Activated CD4-positive, alpha-beta T cell treated with anti-CD3 and anti-CD28 coated beads, Interleukin-2, amount 50 U/mL, for 48 hours (primary cell): ENCODE measurements around the gene UNC93A.
"Not testable (repeated sequence)": the region's sequence is repeated elsewhere in the genome, so short reads cannot be mapped to it uniquely, and the experiment has no call there.

Experiments used
- DNase-seq, 2 experiments: peaks; one replicate each; pipeline ENCODE4 v3.0.0-alpha.2; 2020

UNC93A gene

DNA sequence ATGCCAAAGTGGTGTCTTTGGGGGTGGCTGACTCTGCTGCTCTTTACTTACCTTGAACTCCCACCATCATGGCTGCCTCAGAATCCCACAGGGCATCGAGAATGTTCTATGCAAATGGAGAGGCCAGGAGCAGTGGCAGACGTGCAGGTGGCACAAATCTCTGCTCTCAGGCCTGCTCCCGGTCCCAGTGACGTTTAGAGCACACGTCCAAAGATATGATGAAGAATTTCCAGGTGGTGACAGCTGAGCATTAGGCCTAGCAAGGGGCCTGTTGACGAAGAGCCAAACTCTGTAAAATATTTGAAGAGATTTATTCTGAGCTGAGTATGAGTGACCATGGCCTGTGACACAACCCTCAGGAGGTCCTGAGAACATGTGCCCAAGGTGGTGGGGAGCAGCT, 19.0 kb upstream of the UNC93A start:
- no peak for DNase-seq

DNA sequence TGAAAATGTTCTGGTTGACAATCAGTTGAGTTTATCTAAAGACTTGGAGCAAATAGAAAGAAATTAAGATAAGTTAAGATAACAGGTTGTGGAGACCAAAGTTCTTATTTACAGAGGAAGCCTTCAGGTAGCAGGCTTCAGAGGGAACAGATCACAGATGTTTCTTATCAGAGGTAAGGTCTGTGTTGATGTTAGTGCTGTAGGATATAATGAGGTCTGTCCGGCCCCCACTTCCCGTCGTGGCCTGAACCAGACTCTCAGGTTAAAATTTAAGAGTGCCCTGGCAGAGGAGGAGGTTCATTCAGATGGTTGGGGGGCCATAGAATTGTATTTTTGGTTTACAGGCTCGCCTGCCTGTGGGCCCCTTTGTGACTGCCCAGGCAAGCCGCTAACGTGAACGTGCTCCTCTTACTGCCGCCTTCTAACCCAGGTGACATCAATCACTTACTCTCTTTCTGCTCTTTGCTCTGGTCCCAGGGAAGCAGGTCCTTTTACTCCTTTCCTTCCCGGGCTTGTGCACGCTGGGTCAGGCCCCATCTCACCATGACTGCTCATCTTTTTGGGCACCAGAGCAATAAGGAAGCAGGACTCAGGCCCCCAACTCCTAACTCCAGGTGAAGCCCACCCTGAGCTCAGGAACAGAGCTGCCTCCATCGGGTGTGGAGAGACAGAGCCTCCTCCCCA, 18.3 kb upstream of the UNC93A start:
- no peak for DNase-seq

DNA sequence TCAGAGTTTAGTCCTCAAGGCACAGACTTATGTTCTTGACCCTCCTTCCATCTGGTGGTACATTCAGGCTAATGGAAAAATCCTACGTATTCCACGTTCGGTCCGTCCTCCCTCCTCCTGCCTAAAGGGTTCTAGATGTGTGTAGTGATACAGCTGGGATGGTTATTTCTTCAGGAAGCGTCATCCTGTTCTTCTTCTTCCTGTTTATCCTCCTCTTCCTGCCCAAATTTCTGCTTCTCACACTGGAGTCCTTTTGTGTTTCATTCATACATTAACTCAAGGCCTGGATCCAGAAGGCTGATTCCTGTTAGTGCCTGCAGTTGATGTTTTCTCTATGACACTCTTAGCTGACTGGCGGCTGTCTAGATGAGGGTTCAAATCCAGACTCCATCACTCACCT, 16.8 kb upstream of the UNC93A start:
- no peak for DNase-seq

DNA sequence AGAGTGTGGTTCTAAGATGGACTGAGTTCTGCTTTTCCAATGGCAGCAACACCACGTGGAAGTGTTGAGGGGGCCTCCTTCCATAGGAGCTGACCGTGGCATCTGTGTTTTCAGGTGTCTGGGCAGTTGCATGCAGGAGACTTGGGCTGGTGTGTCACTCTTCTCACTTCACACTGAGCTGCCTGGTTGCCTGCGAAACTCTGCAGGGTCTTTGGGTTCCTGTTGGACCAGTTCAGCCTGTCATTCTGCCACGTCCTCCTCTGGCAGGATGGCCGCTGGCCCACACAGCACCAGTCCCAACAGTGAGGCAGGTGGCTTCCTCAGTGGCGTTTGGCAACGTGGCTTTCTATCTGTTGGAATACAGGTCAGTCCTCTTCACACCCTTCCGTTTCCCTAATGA, 16.1 kb upstream of the UNC93A start:
- no peak for DNase-seq

DNA sequence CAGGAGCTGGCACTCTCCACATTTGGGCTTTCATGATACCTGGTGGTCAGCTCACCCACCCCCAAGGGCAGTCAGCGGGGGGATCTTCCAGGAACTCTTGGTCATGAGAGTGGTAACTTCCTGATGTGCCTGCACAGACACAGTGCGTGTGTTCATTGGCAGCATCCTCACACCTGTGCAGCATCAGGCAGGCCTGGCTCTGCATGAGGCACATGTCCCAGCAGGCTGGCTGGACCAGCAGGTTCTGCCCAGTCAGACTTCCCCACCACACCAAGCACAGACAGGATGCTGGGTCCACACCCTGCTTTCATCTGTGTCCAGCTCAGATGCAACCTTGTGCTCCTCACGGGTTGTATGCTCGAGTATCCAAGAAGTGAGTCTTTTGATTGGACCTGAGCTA, 15.7 kb upstream of the UNC93A start:
- DNase-seq: no peak

DNA sequence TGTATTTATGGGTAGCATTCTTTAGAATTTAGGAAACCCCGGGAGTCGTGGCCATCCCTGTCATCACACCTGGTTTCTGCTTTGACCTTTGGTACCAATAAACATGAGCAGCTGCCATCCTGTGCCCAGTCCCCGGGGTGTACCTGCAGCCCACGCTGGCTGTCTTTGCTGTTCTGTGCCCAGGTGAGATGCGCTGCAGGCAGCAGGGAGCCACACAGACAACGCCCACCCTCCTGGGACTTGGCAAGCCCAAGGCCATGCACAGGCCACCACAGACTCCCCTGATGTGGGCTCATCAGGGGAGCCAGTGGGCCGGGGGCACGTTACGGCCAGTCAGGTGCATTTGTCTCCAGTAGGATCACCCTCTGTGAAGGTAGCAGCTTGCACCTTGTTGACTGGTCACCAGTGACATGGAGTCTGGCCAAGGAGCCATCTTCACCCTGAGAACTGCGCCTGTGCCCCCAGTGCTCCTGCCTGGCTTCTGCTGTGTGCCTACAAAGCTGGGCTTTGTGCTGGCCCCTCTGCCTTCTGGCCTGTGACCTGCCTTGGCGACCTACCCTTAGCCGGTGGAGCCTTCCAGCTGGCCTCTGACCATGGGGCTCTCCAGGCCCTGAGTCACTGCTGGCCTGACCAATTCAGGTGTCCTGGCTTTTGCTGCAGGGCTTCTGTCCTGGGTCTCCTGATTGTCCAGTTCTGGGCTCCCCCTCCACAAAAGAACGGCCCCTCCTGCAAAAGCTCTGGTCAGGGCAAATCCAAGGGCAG, 14.2 kb upstream of the UNC93A start:
- no peak for DNase-seq

DNA sequence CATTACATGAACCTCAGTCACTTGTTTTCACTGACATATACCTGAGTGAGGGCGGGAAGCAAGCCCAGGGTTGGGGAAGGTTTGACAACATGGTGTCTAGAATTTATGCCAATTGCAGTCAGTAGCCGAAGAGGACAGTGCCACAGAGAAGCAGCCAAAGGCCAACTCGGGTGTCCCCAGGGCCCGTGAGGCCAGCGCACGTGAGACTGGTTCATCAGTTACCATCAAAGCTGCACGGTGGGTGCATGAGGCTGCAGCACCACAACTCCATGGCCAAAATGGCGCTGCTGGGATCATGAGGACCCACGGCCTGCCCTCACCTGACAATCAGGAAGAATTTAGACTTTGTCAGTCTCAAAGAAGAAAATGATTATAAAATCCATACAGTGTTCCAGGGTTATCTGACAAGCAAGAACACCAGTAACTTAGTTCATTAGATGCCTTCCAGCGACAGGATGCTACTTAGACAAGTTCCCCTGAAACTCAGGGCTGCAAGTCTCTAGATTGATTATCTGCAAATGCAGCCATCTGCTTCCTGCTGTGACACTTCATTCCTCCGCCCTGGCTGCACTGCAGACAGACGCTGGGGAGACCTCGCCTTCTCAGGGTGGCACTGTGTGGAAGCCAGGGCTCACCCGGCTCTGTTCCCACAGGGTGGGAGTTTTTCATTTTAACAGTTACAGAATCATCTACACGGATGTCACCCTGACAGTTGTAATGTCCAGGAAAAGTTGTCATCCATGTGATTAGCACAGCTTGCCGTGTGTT, 12.8 kb upstream of the UNC93A start:
- not testable (repeated sequence) for DNase-seq

DNA sequence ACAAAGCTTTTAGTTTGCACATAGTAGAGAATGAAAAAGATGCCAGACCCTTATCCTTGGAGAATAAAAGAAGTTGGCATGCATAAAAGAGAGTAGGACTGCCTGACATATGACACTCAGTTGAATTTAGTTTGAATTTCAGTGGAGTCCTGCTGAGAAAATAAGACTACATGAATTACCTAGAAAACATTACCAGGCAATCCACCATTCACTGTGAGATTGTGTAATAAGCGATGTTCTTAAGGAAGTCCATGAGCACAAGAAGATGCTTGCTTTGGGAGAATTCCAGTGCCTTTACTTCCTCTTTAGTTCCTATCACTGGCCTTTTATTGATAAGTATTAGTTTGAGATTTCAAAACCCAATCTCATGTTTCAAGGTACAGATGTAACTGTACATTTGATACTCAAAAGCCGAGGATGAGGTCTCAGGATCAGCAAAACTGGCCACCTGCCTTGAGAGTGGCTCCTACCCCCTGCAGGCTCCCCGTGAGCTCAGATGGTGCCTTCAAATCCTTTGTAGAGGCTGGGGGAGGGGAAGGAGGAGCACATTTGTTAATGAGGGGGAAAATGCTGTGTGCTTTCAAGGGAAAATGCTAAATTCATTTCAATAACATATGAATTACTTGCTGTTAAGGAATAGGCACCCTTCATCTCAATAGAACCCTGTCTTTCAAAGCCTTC, 11.2 kb upstream of the UNC93A start:
- no peak for DNase-seq

DNA sequence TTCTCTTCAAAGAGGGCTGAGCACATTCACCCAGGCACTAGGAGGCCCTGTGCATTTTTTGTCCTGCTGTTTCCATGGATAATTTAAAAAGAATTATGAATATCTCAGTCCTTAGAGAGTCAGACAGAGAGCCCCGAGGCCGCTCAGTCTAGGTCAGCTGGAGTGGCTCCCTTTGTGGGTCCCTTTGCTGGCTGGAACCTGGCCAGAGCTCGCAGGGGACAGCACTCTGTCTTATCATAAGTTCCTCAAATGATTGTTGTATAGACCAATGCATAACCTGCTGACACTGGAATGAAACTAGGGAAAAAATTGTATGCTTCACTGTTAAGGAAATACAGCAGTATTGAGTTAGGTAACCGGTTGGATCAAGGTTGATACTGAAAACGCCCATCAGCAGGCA, 10.6 kb upstream of the UNC93A start:
- not testable (repeated sequence) for DNase-seq

DNA sequence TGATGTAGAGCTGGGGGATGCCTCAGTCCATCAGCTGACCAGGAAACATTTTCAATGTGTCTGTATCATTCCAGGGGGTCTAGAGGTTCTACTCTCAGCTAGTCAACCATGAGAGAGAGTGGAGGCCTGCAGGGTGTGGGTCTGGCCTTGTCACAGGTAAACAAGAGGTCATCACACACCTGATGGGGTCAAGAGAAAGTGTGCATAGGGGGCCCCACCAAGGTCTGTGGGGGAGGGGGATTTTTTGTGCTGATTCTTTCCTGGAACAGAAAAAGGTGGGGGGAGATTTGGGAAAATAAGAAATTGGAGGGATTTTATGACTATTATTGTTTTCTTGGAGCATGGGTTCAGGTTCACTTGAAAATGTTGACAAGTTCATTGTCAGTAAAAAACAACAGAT, 8.9 kb upstream of the UNC93A start:
- no peak for DNase-seq

DNA sequence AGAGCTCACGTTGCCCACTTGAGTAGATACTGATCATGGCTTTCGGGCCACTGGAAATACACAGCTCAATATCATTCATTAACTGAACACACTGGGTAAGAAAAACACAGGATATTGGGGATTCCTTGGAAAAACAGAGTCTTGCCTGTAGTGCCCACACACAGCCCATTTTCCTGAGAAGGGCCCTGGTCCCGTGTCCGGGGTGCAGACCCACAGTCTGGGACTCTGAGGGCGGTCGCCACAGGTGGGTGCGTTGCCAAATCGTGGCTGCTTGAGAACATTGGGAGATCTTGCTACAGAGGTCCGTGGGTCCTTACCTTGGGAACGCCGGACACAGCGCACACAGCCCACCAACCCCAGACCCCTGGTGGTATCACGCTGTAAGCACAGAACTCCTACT, 6.5 kb upstream of the UNC93A start:
- DNase-seq: not testable (repeated sequence)

DNA sequence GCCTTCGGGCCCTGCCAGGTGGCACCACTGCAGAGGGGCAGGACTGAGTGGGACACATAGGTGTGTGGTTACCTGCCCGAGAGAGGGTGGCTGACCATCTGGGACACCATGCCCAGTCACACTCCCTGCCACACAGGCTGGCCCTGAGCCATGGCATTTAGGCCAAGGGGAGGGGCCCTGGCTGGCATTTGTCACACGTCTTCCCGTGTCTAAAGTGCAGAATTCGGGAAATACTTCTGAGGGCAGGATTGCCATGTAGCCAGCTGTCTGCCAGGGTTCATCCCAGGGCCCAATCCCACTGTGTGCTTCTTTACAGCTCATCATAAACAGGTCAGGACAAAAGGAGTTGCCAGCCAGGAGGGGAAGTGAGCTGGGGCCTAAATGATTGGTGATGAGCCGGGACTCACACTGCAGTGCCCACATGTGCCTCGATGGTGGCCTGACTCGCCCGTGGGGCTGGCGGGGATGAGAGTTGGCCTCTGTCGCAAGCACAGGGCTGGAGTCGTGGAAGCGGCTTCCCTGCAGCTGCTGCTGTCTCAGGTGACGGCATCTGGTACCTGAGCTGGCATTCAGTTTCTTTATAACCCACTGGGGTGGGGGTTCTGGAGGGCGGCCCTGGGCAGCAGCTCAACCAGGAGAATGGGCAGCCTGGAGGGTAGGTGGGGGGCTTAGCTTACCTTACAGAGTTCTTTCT, 5.9 kb upstream of the UNC93A start:
- DNase-seq: no peak

DNA sequence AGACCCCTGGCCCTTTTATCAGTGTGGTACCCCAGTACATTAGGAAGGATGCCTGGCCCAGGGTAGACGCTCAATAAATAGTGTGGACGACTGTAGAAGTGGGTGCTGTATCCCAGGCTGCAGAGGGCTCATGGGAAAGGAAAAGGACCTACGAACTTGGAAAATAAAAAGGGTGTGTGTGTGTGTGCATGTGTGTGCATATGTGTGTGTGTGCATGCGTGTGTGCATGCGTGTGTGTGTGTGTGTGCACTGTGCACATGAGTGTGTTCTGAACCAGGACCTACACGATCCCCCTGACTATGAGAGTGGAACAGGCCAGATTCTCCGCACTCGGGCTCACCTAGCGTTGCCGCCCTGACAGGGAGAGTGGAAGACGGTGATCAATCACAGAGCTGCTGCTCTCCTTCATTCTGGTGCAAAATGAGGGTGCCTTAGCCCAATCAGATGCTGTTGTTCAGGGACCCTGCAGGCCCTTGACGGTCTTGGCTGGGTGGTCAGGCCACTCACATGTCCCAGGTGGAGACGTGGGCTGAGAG, 3.5 kb upstream of the UNC93A start:
- no peak for DNase-seq

DNA sequence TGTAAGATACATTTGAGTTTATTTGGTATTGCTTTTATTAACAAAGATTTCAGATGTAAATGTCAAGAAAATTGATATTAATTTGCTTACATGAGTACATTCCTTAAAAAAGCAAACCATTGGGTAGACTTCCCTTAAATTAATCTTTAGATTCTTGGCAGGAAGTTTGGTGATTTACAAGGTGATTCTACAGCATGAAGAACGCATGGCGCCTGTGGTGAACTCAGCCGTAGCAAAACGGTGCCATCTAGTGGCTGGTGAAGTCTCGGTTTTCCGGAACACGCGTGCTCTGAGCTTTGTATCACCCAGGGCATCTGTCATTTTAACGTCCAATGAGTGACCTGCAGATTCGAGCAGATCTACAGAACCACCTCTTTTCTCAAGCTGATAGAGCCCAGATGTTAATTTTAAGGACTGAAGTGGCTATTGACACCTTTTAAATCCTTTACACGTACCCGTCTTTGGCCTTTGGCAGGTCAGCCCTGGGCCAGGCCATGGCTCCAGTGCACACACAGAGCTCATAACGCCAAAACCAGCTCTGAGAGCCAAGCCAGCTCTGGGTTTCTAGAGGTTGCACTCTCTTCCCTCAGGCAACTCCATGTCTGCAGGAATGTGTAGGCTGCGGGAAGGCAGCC, 2.4 kb upstream of the UNC93A start:
- DNase-seq: peak; percentile 30 to 41

DNA sequence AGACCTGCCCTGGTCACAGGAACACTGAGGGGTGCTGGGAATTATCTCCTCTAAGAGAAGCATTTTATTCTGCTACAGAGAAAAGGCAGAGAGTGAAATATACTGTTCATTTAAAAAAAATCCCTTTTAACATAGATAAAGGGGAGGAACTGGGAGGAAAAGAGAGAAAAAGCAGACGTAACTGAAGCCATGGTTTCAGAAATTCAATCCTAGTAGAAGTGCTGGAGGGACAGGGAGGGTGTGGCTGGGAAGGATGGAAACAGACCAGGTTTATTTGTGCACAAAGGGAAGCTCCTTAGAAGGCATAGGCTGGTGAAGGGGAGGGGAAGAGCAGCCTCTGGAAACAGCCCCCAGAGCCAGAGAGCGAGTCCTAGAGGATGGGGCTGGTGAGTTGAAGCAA, 1.8 kb upstream of the UNC93A start:
- not testable (repeated sequence) for DNase-seq

DNA sequence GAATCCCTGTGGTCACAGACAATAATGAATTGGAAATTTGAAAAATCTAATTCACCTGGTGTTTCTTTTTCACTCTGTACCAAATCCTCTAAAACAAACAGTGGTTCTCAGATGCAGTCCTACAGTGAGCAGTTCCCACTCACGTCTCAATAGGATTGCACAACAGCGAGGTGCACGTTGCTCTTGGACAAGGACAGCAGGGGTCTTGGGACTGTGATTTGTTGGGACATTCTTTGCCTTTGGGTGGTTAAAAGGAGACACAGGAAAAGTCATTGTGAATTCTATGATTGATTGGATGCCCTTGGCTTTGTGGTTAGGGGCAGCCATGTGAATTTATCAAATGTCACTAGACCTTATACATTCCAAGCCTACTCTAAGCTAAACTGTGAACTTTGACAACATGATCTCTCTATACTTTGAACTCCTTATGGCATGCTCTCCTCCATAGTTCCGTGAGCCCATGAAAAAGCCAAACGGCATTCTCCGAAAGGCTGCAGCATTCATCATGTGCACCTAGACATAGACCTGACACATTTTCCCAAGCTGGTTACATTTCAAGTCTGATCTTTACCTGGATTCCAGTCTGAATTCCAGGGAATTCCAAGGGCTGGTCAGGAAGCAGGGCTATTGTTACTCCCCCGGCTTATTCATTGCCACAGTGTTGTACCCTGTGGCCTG, 647 bp downstream of the UNC93A start:
- no peak for DNase-seq

DNA sequence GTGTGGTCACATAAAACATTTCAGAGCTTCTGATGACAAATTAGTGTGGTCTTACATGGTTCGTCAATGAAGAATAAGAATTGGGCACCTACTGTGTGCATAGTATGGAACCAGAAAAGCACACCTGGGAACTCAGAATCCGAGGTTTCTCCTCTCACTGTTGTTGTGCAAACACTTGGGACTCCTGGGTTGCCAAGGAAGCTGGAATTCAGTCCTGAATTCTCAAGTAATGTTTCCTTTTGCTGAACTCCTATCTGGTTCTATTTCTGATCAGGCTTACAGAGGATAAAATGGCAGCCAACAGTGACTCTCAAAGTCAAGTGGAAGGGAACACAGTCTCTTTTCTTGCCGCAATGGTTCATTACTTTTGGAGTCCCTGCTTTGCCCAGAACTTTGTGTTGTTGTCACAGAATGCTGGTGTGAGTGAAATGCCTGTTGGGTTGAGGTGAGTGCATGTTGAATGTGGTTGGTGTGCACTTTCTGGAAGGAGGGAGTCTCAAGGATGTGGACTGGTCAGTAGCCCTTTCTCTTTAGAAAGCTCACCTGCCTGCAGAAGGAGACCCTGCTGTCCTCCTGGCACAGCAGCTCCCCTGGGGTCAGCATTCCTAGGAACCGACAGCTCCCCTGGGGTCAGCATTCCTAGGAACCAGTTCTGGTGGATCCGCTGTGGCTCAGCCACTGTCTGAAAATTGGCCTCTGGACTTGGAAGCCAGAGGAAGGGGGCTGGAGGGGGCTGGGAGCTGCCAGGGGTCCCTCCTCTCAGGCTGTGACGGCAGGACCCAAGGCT, 1.4 kb downstream of the UNC93A start:
- DNase-seq: no peak

DNA sequence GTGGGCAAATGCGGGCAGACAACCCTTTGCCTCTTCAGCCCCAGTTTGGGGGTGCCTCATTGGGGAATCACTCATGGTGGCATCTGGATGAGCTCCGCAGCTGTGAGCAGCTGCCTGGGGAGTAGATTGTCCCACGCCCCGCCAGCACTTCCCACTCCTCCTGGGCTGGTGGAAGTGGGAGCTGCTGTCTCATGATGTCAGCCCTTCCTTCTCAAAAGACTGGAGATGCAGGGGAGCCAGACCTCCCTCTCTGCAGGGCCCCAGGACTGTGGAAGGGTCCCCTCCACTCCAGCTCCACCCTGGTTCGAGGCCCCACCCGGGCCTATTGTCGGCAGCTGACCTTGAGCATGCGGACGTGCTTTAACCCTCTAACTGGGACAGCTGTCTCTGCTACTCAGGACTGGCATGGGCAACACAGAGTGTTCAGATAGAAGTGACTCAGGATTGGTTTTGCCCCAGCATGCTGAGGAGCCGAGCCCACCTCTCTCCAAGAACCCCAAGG, 2.0 kb downstream of the UNC93A start:
- DNase-seq: no peak

DNA sequence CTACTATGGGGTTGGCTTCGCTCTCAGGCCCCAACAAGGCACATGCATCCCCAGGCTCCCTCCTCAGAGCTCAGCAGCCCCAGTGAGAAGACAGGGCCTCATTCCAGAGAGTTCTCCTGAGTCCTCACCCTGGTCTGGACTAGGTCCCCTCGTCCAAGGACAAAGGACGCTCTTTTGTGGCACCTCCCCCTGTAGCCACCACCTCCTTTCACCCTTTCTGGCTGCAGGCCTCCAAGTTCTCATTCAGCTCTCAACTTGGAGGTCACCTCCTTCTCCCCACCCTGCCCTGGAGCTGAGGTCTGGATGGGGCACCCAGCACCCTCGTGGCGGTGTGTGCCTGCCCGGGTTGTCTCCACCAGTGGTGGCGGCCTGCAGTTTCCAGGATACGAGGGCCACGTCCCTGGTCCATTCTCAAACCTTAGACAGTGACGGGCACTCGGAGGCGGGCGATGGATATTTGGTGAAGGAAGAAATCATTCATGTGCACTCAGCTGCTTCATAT, 2.5 kb downstream of the UNC93A start:
- DNase-seq: no peak

DNA sequence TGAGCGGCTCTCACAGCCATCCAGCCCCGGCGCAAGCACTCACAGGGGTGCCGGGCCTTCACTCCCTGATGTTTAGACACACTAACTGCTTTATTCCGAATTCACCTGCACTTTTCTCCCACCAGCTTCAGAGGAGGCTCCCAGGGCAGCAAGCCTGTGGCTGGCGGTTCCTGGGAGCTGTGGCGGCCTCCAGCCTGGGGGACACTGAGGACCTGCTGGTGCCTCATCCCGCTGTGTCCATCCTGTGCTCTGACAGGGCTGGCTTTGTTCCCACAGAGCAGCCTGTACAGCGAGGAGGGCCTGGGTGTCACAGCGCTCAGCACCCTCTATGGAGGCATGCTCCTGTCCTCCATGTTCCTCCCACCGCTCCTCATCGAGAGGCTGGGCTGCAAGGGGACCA, 3.1 kb downstream of the UNC93A start:
- DNase-seq: no peak
